Cardiac septum (tissue), 1 donor: ENCODE results near the gene DLGAP1. TPM values are rescaled to one million over a fixed set of nuclear protein-coding genes. Genes with fewer than 3 reads are reported as not detected.
A peak's percentile ranks its signal among the peaks of the same experiment; 100 is the strongest.

ENCODE experiments used
- DNase-seq: peaks from one replicate; pipeline ENCODE4 v3.0.0-alpha.2; 2020; ENCODE audit warnings: low spot score
- intact Hi-C: fragments of 100-400 bp; cut with DNase I; formaldehyde crosslinking; loops from one replicate; pipeline ENCODE4 v1.14.0; 2022
- total RNA-seq: library from RNA; stranded (reverse); fragmentation: NEBNext Ultra II Directional; extraction: Animal tissue kit (Norgen Biotek cat#: 25700); gene quantifications from one replicate; pipeline ENCODE4 v1.2.1, GENCODE V29; 2021
- donor health status: DM: no; HTN: no; CAD: no.

The DLGAP1 gene
- total RNA-seq, 1 donor from 2014 or later: 6.5 TPM

- intact Hi-C loops: no loop called here
- DNase-seq: no peak
Observed at GRCh38 chr18:3891245-3891644, 563.9 kb downstream of the DLGAP1 start.

DNA sequence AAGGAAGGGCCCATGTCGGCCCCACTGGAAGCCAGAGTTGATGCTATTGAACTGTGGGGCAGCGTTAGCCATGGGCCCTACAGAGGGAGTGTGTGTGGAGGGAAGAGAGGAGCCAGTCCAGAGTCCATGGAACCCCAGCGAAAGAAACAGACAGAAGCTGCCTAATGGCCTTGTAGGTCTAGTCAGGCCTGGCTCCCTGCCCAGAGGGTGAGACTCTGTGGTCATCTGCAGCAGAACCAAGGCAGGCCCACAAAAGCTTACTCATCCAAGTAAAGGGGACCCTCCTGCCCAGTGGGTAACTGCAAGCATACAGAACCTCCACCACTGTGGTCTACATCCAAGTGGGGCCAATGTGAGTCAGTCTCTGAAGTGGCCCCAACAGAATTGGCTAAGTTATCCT lies 565.3 kb downstream of the DLGAP1 start:
- DNase-seq: no peak
- intact Hi-C loops: no loop called here

DNA sequence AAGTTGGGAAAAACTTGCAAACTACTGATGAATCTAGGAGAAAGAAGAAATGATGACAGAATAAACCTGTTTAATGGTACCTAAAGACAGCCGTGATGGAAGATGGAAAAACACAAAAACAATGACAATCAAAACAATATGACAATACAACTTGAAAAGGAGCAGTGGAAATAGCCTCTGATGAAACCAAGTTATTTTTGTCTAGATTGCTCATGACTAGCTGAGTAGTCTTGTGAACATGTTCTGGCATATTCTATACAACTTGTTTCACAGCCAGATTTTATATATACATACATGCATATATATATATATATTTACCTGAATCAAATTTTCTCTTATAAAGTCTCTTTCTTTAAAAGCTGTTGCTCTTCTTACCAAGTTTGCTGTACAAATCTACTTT lies 566.0 kb downstream of the DLGAP1 start:
- intact Hi-C loops: no loop called here
- DNase-seq: no peak

DNA sequence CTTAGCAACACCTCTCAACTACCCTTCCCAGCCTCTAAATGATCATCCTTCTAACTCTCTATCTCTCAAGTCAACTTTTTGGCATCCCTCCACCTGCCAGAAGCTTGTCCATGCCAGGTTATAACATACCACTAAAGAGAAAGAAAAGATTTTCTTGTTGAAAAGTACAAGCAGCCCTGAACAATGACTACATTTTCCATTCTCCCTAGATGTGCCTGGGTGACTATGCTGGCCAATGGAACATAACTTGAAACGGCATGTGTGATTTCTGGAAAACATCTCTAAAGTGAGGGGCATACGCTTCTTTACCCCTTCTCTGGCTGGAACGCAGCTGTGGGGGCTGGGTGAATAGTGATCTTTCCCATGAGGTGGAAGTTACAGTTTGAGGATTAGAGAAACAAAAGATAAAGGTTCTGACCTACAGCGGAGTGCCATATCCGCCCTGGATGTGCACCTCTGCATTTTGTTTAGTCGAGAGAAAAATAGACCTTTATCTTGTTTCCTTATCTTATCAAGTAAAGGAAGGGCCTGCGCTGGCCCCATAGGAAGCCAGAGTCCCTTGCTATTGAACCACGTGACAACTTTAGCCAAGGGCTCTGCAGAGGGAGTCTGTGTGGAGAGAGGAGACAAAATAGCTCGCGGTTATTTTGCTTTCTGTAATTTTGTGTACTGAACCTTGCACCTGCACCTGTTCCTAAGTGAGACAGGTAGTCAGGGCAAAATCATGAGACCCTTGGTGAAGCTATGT lies 568.4 kb downstream of the DLGAP1 start:
- peak; percentile 75 for DNase-seq
- intact Hi-C loops: no loop called here

- no peak for DNase-seq
- intact Hi-C loops: no loop called here
Observed at GRCh38 chr18:3885209-3885792, 569.8 kb downstream of the DLGAP1 start.

DNA sequence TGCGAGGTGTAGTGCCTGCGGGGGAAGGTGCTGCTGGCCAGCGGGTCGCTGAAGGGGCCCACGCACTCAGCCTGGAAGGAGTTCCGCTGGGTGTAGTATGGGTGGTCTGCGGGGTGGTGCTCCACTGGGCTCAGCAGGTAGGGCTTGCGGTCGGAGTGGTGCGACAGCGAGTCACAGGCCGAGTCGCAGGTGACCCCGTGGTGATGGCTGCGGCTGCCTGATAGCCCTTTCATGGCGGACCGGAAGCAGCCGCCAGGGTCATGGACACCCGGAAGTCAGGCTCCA lies 575.3 kb downstream of the DLGAP1 start:
- DNase-seq: no peak
- intact Hi-C loops: no loop called here

- DNase-seq: no peak
Observed at GRCh38 chr18:3879114-3879835, 575.8 kb downstream of the DLGAP1 start.

GRCh38 chr18:3878401-3878800 lies 576.7 kb downstream of the DLGAP1 start:
- DNase-seq: no peak
- intact Hi-C loops: no loop called here

More at GRCh38 chr18:3879114-3879835, 575.8 kb downstream of the DLGAP1 start:
- intact Hi-C loops: no loop called here

DNA sequence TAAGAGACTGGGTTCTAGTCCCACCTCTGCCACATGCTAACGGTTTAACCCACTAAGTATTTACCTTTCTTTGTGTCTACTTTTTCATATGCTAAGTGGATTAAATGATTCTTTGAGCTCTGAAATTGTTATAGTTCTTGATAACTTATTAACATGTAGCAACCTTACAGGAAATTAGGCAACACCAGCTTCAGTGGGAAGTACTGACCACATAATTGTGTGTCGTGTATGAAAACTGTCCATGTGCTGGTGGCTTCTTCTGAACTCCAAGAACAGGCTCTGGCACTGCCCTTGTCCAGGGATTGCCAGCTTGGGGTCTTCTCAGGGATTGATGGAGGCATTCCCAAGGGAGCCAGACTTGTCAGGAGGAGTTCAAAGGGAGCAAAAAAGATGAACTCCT lies 577.4 kb downstream of the DLGAP1 start:
- intact Hi-C loops: no loop called here
- DNase-seq: no peak

DNA sequence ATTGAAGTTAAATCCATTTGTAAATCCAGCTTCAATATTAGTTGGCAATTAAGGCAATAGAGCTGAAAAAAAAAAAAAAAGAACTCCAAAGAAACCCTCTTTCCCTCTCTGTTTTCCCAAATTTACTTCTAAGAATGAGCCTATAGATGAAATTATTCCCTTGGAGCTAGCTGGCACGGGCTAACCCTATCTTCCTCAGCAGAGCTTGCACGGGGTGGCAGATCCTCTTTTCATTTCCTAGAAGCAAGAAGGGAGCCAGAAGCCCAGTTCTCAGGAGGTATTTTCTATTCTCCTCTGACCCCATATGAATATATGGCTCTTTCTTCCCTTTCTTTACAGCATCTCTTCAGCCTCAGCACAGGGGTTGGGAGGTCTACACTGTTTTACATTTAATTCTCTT lies 579.1 kb downstream of the DLGAP1 start:
- no peak for DNase-seq
- intact Hi-C loops: no loop called here

DNA sequence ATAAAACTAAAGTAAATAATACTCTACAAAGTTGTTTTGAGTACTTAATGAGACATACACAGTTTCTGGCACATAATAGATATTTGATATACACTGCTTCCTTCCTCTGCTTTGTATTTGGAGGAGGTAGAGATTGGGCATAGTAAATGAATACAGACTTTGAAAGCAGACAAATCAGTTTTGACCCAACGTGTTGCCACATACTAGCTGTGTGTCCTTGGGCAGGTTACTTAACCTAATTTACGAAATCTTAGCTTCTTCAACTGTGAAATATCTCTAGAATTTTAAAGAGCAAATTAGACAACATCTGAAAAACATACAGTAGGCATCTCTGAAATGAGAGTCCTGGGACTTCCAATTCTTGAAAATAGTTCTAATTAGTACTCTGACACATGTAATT lies 579.7 kb downstream of the DLGAP1 start:
- intact Hi-C loops: no loop called here
- DNase-seq: no peak

- intact Hi-C loops: loop anchor here (5.0 kb wide), 3 partner anchors 98 to 592 kb away; no protein-coding TSS in a partner anchor
- no peak for DNase-seq
Observed at GRCh38 chr18:3874581-3874980, 580.5 kb downstream of the DLGAP1 start.

- DNase-seq: no peak
- intact Hi-C loops: loop anchor here (5.0 kb wide), 3 partner anchors 98 to 592 kb away; no protein-coding TSS in a partner anchor
Observed at GRCh38 chr18:3874125-3874524, 581.0 kb downstream of the DLGAP1 start.

DNA sequence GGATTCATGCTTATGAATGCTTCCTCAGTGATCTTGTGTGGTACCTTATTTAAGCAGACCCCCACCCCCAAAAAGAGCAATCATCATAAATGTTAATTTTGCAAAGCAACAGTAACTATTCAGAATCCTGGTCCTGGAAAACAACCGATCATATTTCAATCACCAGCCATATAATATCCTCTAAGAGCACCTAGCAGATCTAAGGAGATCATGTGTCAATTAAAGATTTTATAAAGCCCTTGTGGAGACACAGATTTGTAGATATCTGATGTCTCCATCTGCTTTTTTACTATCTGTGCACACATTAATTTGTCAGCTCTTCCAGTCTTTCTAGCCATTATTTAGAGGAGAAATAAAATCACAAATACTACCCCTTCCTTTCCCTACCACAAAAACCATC lies 581.4 kb downstream of the DLGAP1 start:
- DNase-seq: no peak
- intact Hi-C loops: loop anchor here (5.0 kb wide), 3 partner anchors 99 to 591 kb away; no protein-coding TSS in a partner anchor

DNA sequence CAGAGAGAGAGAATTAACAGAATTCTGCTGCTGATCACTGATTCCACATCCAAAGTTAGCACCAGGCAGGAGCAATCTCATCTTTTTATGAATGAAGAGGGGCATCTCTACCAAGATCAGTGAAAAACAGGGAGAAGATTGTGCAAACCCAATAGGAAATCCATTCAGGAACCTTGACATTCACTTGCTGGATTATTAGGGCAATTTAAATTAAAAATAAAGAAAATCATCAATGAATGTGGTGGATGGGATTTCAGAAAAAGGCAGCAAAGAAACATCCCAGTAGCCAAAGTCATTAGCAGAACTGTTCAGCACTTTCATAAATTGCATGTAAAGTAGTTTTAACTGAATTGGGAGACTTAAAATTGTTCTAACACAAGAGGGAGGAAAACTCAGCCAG lies 581.9 kb downstream of the DLGAP1 start:
- DNase-seq: no peak
- intact Hi-C loops: loop anchor here (5.0 kb wide), 3 partner anchors 99 to 591 kb away; no protein-coding TSS in a partner anchor

DNA sequence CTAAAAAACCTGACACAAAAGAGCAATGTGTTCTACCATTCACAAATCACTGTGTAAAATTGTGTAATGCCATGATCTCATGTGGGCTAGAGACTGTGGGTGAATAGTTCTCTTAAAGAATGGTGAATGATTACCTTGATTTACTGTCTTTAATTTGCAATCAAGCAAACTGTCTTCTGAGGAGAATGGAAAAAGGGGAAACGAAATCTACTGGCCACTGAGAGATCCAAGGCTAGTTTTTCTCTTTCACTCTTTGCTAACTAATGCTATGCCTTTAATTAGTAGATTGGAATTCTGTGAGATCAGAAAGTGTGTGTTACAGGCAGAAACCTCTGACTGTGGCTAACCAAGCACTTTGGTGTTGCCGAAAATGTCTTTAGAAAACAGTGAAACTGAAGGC lies 582.5 kb downstream of the DLGAP1 start:
- DNase-seq: no peak
- intact Hi-C loops: loop anchor here (5.0 kb wide), 3 partner anchors 100 to 590 kb away; no protein-coding TSS in a partner anchor

GRCh38 chr18:3871687-3872086 lies 583.4 kb downstream of the DLGAP1 start:
- intact Hi-C loops: loop anchor here (5.0 kb wide), 3 partner anchors 101 to 589 kb away; no protein-coding TSS in a partner anchor
- no peak for DNase-seq

DNA sequence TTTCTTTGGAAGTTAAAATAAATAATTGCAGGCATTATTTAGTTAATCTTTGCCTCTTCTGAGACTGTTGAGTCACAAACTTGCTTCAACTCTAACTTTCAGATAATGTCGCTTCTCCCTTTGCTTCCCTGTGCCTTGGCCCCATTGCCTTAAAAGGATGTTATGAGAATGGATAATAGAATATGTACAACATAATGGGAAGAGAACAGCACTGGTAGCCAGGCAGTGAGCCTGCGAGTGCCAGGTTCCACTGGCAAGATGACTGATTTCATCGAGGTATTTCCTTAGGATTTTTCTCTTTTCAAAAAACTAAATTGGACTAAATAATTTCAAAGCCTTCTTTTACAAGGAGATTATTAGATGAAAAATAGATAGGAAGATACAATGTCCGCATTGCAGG lies 584.2 kb downstream of the DLGAP1 start:
- DNase-seq: no peak
- intact Hi-C loops: loop anchor here (5.0 kb wide), 3 partner anchors 101 to 589 kb away; no protein-coding TSS in a partner anchor

- intact Hi-C loops: loop anchor here (5.0 kb wide), 5 partner anchors 98 to 588 kb away; no protein-coding TSS in a partner anchor
- no peak for DNase-seq
Observed at GRCh38 chr18:3869848-3870247, 585.3 kb downstream of the DLGAP1 start.

DNA sequence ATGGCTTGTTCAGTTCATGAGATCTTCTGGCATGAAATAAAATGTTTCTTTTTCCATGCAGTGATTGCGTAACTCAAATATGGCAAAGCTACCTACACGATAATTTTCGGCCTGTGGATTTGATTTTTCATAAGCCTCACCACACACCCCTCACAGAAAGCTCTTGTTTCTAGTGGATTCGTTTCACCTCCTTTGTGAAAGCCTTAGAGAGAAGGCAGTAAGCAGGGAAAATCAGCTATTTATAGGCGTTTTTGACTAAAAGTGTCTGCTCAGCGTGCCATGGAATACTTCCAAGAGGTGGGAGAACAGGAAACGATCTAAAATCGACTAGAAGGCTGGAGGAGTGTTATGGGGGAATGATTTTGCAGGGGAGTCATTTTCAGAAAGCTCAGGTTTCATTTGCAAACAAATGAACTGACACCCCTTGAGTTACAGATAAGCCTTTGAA lies 587.2 kb downstream of the DLGAP1 start:
- intact Hi-C loops: loop anchor here (5.0 kb wide), 2 partner anchors 96 to 161 kb away; no protein-coding TSS in a partner anchor
- DNase-seq: no peak
